HG02970 (cell line): ENCODE results near the gene TSHZ2.
"Not testable (repeated sequence)": the region's sequence is repeated elsewhere in the genome, so short reads cannot be mapped to it uniquely, and the experiment has no call there.

Experiments
- ATAC-seq: cut with Tn5 transposase; IDR thresholded peaks from one replicate; pipeline ENCODE4 v1.9.1; 2021; ENCODE audit warnings: mild to moderate bottlenecking, moderate library complexity, moderate number of reproducible peaks; ENCODE audit not compliant: unreplicated experiment, low FRiP score

The TSHZ2 gene

DNA sequence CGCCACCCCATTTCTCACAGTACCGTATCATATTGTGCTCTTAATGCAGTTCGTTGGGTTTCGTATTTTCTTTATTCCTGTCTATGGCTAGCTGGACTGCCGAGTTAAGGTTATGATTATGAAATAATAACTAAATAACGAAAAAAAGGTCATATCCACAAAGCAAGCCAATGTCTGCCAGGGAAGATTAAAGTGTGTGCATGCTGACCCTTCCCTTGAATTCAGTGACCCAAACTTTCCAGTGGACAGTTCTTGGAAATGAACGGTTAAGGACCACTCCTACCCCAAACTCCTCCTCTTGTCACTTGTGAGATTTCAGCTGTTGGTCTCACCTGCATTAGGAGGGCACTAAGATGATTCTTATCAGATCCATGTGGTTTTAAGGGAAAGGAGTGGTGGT is 449.9 kb downstream of the TSHZ2 start:
- no peak for ATAC-seq

DNA sequence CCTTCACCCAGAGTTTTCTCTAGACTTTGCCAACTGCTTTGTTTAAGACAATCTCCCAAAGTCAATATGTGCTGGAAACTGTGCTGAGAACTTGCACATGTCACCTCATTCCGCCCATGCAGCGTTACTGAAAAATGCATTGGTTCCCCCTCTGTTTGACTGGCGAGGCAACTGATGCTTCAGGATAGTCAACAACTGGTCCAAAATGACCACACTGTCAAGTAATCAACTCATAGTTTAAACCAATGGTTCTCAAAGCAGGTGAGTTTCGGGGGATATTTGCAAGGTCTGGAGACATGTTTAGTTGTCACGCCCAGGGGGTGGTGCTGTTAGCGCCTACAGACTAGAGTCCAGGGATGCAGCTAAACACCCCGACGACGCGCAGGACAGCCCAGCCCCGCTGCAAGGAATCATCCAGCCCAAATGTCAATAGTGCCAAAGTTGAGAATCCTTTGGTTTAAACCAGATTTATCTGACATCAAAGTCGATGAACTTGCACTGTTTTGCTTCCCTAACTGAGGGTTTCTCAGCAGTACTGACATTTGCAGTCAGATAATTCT is 451.5 kb downstream of the TSHZ2 start:
- ATAC-seq = no peak

- no peak for ATAC-seq
Observed at GRCh38 chr20:53425481-53425880, 453.3 kb downstream of the TSHZ2 start.

- ATAC-seq = no peak
Observed at GRCh38 chr20:53425941-53426340, 453.8 kb downstream of the TSHZ2 start.

DNA sequence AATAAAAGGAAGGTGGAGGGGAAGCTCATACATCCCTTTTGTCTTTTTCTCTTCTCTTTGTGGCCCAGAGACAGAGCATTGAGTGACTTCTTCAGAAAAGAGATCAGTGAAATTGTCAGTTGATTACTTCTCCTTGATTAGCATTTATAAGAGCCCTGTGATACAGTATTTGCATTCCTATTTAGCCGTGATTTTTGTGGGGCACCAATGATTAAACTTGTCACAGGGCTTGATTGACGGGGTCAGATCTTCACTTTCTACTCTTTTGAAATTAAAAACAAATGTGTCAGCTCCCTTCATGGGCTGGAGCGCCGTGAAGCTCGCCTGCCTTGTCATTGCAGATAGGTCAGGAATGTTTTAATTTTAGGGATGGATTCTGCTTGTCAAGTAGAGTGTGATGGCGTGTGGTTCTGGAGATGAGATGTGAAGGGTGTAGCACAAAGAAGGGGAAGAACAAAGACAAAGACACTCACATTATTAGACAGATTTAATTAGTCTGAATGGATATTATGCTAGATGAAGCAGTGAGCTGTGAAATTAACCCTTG is 454.7 kb downstream of the TSHZ2 start:
- ATAC-seq = no peak

- ATAC-seq = no peak
Observed at GRCh38 chr20:53427951-53428350, 455.8 kb downstream of the TSHZ2 start.

GRCh38 chr20:53428588-53428987 is 456.4 kb downstream of the TSHZ2 start:
- no peak for ATAC-seq

GRCh38 chr20:53428996-53429395 is 456.8 kb downstream of the TSHZ2 start:
- no peak for ATAC-seq

DNA sequence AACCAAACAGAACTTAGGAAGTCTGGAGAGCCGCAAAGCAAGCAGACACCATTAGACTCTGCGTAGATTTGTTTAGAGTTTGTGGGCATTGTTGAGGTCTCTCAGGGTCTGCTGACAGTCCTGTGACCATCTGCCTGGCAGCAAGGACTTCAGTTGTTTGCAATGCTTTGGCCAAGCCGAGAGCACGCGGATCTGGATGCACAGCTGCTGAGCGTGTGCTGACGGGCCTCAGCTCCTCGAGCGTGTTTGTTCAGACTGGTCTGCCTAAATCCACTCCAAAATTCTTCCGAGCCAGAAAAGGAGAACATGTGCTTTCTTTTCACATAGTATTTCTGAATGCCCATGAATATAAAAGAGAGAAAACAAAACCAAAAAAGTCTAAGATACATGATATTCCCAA is 462.5 kb downstream of the TSHZ2 start:
- ATAC-seq = no peak

GRCh38 chr20:53436927-53437326 is 464.8 kb downstream of the TSHZ2 start:
- not testable (repeated sequence) for ATAC-seq

- no peak for ATAC-seq
Observed at GRCh38 chr20:53438368-53438767, 466.2 kb downstream of the TSHZ2 start.

DNA sequence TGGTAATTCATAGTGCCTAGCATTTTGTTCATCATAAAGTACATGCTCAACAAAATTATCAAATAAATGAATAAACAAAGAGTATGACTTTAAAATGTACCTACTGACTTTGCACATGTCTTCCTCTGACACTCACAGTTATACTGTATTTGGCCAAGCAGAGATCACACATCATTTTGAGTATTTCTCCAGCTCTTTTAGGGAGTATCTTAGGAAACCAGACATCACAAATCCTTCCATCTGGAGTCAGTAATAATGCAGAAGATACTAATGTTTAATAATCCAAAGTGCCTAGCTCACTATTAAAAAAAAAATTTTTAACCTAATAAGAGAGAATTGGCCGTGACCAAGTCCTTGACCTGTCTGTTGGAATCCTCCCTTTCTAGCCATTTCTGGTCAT is 466.9 kb downstream of the TSHZ2 start:
- ATAC-seq = no peak

DNA sequence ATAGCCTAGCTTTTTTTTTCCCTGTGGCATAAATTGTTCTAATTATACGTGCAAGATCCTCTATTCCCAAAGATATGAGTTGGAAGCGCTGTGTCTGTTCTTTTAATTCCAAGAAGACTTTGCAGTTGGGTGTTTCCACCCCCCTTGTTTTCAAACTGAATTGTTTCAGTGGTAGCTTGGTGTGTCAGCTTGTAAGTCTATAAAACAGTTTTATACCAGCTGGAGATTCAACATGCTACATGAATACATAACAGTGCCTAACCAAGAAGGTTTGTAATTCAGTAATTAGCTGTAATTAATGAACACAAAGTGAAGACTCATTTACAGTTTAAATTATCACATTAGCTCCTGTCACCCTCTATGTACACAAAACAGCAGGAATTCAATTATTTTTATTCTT is 467.5 kb downstream of the TSHZ2 start:
- ATAC-seq = no peak

GRCh38 chr20:53444401-53445149 is 472.4 kb downstream of the TSHZ2 start:
- ATAC-seq = no peak

DNA sequence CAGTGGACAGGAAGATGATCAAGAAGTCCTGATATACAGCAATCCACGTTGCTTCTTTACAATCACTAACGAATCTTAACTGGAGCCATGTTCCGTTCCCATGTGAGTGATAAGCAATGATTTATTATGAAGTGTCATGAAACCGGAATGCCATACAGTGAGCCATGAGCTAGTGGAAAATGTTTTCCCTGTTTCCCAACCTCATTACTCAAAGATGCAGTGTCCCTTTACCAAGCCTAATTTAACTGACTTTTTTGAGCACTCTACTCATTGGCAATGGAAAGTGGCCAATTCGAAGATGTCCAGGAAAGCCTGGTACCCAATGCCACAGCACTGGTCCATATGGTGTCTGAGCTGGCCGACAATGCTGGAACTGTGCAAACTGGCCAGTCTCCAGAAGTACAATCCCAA is 473.2 kb downstream of the TSHZ2 start:
- ATAC-seq = no peak

GRCh38 chr20:53445932-53446331 is 473.8 kb downstream of the TSHZ2 start:
- no peak for ATAC-seq

GRCh38 chr20:53447316-53447715 is 475.2 kb downstream of the TSHZ2 start:
- ATAC-seq = no peak

DNA sequence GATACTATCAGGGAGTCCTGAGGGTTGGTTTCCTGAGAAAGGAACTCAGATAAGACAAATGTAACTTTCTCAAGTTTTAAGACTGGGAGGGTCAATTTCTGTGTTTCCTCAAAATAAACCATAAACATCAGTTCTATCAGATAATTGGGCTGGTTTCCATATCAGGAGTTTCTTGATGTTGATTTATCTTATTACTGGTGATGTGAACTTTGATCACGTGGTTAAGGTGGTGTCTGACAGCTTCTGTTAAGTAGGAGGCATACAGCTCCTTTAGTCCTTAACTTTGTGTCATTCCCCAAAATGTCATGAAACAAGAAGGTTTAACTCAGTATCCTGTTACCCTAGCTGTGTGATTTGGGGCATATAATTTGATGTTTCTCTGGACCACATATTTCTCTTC is 476.3 kb downstream of the TSHZ2 start:
- no peak for ATAC-seq

DNA sequence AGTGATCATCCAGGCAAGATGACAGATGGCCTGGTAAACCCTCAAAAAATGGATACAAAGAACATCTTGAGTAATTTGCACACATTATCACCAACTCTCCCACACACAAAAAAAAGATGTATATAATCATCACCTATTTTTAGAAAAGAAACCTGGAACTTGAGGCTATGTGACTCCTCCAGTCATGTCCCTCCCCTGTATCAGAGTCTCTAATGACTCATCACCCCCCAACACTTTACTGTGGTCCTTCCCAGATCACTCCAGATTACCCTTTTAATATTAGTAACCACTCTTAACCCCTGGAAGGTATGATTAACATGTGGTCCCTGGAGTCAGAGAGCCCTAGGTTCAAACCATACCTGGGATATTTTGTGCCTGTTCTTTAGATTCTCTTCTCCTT is 476.7 kb downstream of the TSHZ2 start:
- ATAC-seq = no peak

GRCh38 chr20:53453076-53453475 is 480.9 kb downstream of the TSHZ2 start:
- no peak for ATAC-seq

GRCh38 chr20:53454675-53455276 is 482.6 kb downstream of the TSHZ2 start:
- ATAC-seq = no peak
